Esophagus squamous epithelium (tissue), 5 donors: ENCODE results near the gene PLEKHA7. TPM values are rescaled to one million over a fixed set of nuclear protein-coding genes. Genes with fewer than 3 reads are reported as not detected.
"Not testable (repeated sequence)": the region's sequence is repeated elsewhere in the genome, so short reads cannot be mapped to it uniquely, and the experiment has no call there.

ENCODE experiments used
- DNase-seq: peaks from one replicate; lab custom pipeline; 2025; lab: John Stamatoyannopoulos, UW
- H3K27ac ChIP-seq, 4 donors: fragments of 200-600 bp; sonication (generic); one replicate each; pipeline ENCODE4 v1.5.1; 2016 to 2019; ENCODE audit warnings: mild to moderate bottlenecking in 1 of 4
- H3K27me3 ChIP-seq, 4 donors: fragments of 200-600 bp; sonication (generic); 1 replicate in 3 of 4; 2 replicates in 1 of 4; pipeline versions ENCODE4 v1.5.1 to v1.6.0; 2017 to 2021; ENCODE audit warnings: antibody characterized with exemption in 1 of 4
- H3K36me3 ChIP-seq, 3 donors: fragments of 200-600 bp; sonication (generic); one replicate each; pipeline ENCODE4 v1.5.1; 2016 to 2019
- H3K4me1 ChIP-seq, 3 donors: fragments of 200-600 bp; sonication (generic); one replicate each; pipeline ENCODE4 v1.5.1; 2017 to 2019
- H3K4me3 ChIP-seq, 4 donors: fragments of 200-600 bp; sonication (generic); 1 replicate in 3 of 4; 2 replicates in 1 of 4; pipeline ENCODE4 v1.5.1; 2016 to 2019; ENCODE audit warnings: mild to moderate bottlenecking in 2 of 4, moderate library complexity in 1 of 4
- H3K9me3 ChIP-seq, 3 donors: fragments of 200-600 bp; sonication (generic); one replicate each; pipeline ENCODE4 v1.5.1; 2016 to 2019
- POLR2A ChIP-seq, 4 donors: fragments of 450-650 bp; IDR thresholded peaks; one replicate each; pipeline ENCODE4 v1.6.1; 2017; ENCODE audit warnings: antibody characterized with exemption in 4 of 4, mild to moderate bottlenecking in 4 of 4, moderate library complexity in 3 of 4
- WGBS, 2 donors: methylation state at CpG; one replicate each; pipeline ENCODE4 v1.1.5; 2018; 5-methylcytosine and 5-hydroxymethylcytosine counted together
- intact Hi-C: fragments of 100-400 bp; cut with DNase I; formaldehyde crosslinking; loops from one replicate; pipeline ENCODE4 v1.15.0; 2022
- total RNA-seq, 4 donors: library from RNA; depleted of rRNA; stranded (reverse); fragments of >200 nt; gene quantifications; one replicate each; pipeline ENCODE4 v1.1.0, GENCODE V29; 2016
- TF ChIP-seq, protein P1 (sequence below), 6 experiments: fragments of 450-650 bp in 4 of 6; fragments of 200-600 bp in 2 of 6; sonication (generic) in 2 of 6; IDR thresholded peaks; one replicate each; pipeline ENCODE4 v1.5.1; 2016 to 2019; ENCODE audit warnings: antibody characterized with exemption in 6 of 6, mild to moderate bottlenecking in 4 of 6, moderate library complexity in 4 of 6
- donor health status: DM: yes; HTN: yes; CAD: no.

PLEKHA7 gene
- total RNA-seq, 4 donors from 2014 or later: 49.8 to 129 (median 59.3) TPM

DNA sequence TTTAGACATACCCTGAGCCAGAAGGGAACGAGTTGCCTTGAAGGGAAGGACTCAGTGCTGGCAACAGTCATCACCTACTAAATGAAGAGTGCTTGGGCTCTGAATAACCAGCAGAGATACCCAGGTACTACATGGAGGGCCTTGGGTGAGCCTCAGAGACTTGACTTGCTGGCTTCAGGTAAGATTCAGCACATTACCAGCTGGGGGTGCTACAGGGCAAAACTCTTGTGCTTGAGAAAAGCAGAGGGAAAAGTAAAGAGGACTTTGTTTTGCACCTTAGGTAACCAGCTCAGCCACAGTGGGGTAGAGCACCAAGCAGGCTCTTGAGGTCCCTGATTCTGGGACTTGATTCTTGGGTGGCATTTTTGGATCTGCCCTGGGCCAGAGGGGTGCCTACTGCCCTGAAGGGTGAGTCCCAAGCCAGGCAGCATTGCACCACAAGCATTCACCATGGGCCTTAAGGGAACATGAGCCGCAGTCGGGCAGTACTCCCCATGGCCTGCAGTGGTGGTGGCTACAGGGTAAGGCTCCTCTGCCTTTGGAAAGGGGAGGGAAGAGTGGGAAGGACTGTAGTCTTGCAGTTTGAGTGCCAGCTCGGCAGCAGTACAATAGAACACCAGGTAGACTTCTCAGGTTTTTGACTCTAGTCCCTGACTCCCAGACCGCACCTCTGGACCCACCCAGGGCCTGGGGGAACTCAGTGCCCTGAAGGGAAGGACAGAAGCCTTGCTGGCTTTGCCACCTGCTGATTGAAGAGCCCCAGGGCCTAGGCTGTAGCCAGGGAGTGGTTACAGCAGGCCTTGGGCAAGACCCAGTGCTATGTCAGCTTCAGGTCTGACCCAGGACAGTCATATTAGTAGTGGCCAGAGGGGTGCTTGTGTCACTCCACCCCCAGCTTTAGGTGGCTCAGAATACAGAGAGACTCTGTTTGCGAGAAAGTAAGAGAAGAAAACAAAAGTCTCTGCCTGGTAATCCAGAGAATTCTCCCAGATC is 22.7 kb upstream of the PLEKHA7 start:
- TF ChIP-seq, protein P1, sequence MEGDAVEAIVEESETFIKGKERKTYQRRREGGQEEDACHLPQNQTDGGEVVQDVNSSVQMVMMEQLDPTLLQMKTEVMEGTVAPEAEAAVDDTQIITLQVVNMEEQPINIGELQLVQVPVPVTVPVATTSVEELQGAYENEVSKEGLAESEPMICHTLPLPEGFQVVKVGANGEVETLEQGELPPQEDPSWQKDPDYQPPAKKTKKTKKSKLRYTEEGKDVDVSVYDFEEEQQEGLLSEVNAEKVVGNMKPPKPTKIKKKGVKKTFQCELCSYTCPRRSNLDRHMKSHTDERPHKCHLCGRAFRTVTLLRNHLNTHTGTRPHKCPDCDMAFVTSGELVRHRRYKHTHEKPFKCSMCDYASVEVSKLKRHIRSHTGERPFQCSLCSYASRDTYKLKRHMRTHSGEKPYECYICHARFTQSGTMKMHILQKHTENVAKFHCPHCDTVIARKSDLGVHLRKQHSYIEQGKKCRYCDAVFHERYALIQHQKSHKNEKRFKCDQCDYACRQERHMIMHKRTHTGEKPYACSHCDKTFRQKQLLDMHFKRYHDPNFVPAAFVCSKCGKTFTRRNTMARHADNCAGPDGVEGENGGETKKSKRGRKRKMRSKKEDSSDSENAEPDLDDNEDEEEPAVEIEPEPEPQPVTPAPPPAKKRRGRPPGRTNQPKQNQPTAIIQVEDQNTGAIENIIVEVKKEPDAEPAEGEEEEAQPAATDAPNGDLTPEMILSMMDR (IDR thresholded peaks at IDR 0.05): peak in 1 of 6 experiments; percentile 14
- TF ChIP-seq POLR2A (IDR thresholded peaks at IDR 0.05): no peak
- H3K4me1 ChIP-seq: no peaks in the 10 kb centered on the region
- no peaks in the 10 kb centered on the region for H3K36me3 ChIP-seq
- 74 to 77% methylated on average over 2 to 4 of the region's 6 CpGs for WGBS, 2 donors
- DNase-seq: no peak
- H3K27ac ChIP-seq: no peak overlapping the region
- H3K4me3 ChIP-seq: no peak overlapping the region
- no peaks in the 10 kb centered on the region for H3K27me3 ChIP-seq
- no peaks in the 10 kb centered on the region for H3K9me3 ChIP-seq
- intact Hi-C loops: no loop called here

DNA sequence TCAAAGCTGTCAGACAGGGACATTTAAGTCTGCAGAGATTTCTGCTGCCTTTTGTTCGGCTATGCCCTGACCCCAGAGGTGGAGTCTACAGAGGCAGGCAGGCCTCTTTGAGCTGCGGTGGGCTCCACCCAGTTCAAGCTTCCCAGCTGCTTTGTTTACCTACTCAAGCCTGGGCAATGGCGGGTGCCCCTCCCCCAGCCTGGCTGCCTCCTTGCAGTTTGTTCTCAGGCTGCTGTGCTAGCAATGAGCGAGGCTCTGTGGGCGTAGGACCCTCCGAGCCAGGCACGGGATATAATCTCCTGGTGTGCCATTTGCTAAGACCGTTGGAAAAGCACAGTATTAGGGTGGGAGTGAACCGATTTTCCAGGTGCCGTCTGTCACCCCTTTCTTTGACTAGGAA is 19.8 kb upstream of the PLEKHA7 start:
- H3K4me1 ChIP-seq: not testable (repeated sequence)

DNA sequence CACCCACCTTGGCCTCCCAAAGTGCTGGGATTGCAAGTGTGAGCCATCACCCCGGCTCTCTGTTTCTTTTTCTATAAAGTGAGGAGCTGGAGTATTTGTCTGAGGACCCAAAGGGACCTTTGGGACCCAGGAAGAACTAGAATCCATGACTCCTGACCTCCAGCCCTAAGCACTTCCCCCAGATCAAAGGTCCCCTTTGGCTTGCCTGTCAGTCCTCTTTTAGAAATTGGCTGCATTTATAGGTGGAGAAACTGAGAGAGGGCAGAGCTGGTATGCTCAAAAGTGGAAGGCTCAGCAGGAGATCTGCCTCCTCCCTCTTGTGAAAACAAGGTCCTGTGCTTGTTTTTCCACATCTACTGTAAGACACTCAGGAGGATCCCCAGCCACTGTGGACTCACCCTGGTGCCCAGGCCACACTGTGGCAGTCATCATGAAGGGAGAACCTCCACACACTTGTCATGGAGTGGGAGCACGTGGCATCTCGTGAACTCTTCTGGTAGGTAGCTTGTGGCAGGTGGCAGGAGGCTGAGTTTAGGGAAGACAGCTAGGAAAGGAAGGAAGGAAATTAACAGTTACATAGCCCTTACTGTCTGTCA is 12.4 kb upstream of the PLEKHA7 start:
- H3K27me3 ChIP-seq: no peaks in the 10 kb centered on the region
- peaks cover 0 to 13% (median 0%) of the 10 kb centered on the region in 3 donors for H3K36me3 ChIP-seq
- TF ChIP-seq POLR2A (IDR thresholded peaks at IDR 0.05): no peak
- TF ChIP-seq, protein P1 (IDR thresholded peaks at IDR 0.05): no peak
- H3K27ac ChIP-seq: no peak overlapping the region
- intact Hi-C loops: no loop called here
- WGBS, 2 donors: 92 to 100% methylated on average over 2 to 3 of the region's 3 CpGs
- H3K9me3 ChIP-seq: no peaks in the 10 kb centered on the region
- H3K4me1 ChIP-seq: no peaks in the 10 kb centered on the region
- H3K4me3 ChIP-seq: no peak overlapping the region
- no peak for DNase-seq

More for the DNA sequence above, 19.8 kb upstream of the PLEKHA7 start:
- H3K27ac ChIP-seq, H3K9me3 ChIP-seq, H3K36me3 ChIP-seq, DNase-seq, H3K27me3 ChIP-seq, H3K4me3 ChIP-seq, intact Hi-C loops: not testable (repeated sequence)
- WGBS, 2 donors: 74 to 100% methylated on average over 2 to 3 of the region's 10 CpGs

DNA sequence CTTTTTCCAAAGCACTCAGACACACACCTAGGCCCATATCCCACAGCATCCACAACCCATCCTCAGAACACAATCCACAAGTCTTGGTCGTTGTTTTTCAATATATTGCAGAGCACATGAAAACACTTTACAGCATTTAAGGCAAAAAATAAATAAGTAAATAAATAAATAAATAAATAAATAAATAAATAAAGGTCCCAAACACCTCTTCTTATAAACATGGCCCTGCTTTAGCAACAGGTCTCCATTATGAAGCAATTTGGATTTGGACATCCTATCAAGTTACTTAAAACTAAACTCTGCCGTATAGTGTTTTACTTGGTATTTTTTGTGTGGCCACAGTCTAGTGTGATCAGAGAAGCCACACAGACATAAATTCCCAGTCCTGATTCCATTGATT is 10.7 kb upstream of the PLEKHA7 start:
- no peaks in the 10 kb centered on the region for H3K9me3 ChIP-seq
- H3K27me3 ChIP-seq: no peaks in the 10 kb centered on the region
- H3K4me1 ChIP-seq: no peaks in the 10 kb centered on the region
- intact Hi-C loops: no loop called here
- H3K4me3 ChIP-seq: no peak overlapping the region
- TF ChIP-seq, protein P1 (IDR thresholded peaks at IDR 0.05): no peak
- no peak for TF ChIP-seq POLR2A (IDR thresholded peaks at IDR 0.05)
- H3K27ac ChIP-seq: no peak overlapping the region
- 80 to 93% methylated on average over 2 of the region's 2 CpGs for WGBS, 2 donors
- no peak for DNase-seq
- peaks cover 0 to 25% (median 0%) of the 10 kb centered on the region in 3 donors for H3K36me3 ChIP-seq

DNA sequence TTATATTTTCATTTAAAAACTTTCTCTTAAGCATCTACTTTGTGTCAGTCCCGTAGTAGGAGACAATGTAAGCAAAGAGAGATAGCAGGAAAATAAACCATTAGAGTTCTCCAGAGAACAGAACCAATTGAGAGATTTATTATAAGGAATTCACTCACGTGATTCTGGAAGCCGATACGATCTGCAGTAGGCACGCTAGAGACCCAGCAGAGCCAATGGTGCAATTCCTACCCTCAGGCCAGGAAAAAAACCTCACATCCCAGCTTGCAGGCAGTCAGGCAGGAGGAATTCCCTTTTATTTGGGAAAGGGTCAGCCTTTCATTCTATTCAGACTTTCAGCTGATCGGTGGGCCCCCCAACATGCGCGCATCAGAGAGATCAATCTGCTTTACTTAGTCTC is 7.3 kb upstream of the PLEKHA7 start:
- TF ChIP-seq POLR2A (IDR thresholded peaks at IDR 0.05): no peak
- TF ChIP-seq, protein P1 (IDR thresholded peaks at IDR 0.05): no peak
- Histone ChIP-seq H3K27me3 (no peaks in the 10 kb centered on the region), H3K9me3 (no peaks in the 10 kb centered on the region), H3K4me3 (no peak overlapping the region), H3K36me3 (peaks cover 0 to 23% (median 0%) of the 10 kb centered on the region in 3 donors), H3K4me1 (no peaks in the 10 kb centered on the region), H3K27ac (no peak overlapping the region)
- no peak for DNase-seq
- intact Hi-C loops: no loop called here
- 78 to 86% methylated on average over 8 of the region's 8 CpGs for WGBS, 2 donors
